SH-SY5Y (cell line): ENCODE results near the gene GPR156.

ENCODE experiments used
- GATA2 ChIP-seq: IDR thresholded peaks from 2 replicates; pipeline ENCODE4 v1.6.1; 2011; ENCODE audit warnings: mild to moderate bottlenecking, low read depth, low read length
- GATA3 ChIP-seq: IDR thresholded peaks from 2 replicates; pipeline ENCODE4 v1.6.1; 2011; ENCODE audit warnings: low read depth, mild to moderate bottlenecking, low read length, moderate library complexity

GRCh38 chr3:120172070-120172469 is 113.0 kb downstream of the GPR156 start:
- TF ChIP-seq GATA2 (no peak), GATA3 (no peak)
